ENCODE data around the gene KCNK4. TPM values are rescaled to one million over a fixed set of nuclear protein-coding genes. Genes with fewer than 3 reads are reported as not detected.

Gene KCNK4
- total and polyA plus RNA-seq, 2 of the 13 experiments (the other 11 are each of a cell fraction or from before 2014, with no cell fraction given), result not detected

- H3K4me3 ChIP-seq (replicated peaks in 1 of 3; ENCODE audit: insufficient read depth in 1 of 3, low read depth in 2 of 3, low read length in 3 of 3), result peak overlapping the region in 1 of 3 experiments; percentile 89; a peak in 1 of 6 replicates
- peaks cover 20% of the 10 kb centered on the region for H3K79me2 ChIP-seq (ENCODE audit: insufficient read depth, low read length)
- no peaks in the 10 kb centered on the region for H4K20me1 ChIP-seq (ENCODE audit: insufficient read depth, low read length)
- no peaks in the 10 kb centered on the region for H3K9me3 ChIP-seq (ENCODE audit: low read length)
- in situ Hi-C loops (cut with HindIII; ENCODE audit: extremely low pct_ligation_motif_present, low pct_unique_long_range_greater_than_20kb), result no loop called here
- FAIRE-seq (no peak), DNase-seq (ENCODE audit: low spot score) (no peak), ATAC-seq (no peak)
- intact Hi-C loops (cut with micrococcal nuclease; ENCODE audit: unreplicated experiment), result loop anchor here (5.0 kb wide), 1 partner anchor 53 kb away; the partner anchor contains the start of gene CATSPERZ
- 49% methylated on average over 4 of the region's 4 CpGs for WGBS (ENCODE audit: low lambda C conversion rate)
- H2AFZ ChIP-seq (ENCODE audit: low read length), result no peak overlapping the region
- BruUV-seq (replicated peaks), result no TSS peak
- peaks cover 62% of the 10 kb centered on the region for H3K4me1 ChIP-seq (ENCODE audit: insufficient read depth, low read length)
- 0 out of 2 replicates have a peak, but pooled peaks have one; percentile 1 for TF ChIP-seq ZNF598 (CRISPR knock-in tag; IDR thresholded peaks at IDR 0.05; ENCODE audit: borderline replicate concordance)
- TF ChIP-seq KDM2A (CRISPR knock-in tag; IDR thresholded peaks at IDR 0.05; ENCODE audit: borderline replicate concordance, low read depth), result 0 out of 2 replicates have a peak, but pooled peaks have one; percentile 24
- TF ChIP-seq MXI1 (IDR thresholded peaks at IDR 0.05; ENCODE audit: borderline replicate concordance, low read depth, low read length), result no peak
- no peak for TF ChIP-seq LRRFIP1 (CRISPR knock-in tag; conservative IDR thresholded peaks at IDR 0.05)
- no peak for TF ChIP-seq E2F5 (CRISPR knock-in tag; conservative IDR thresholded peaks at IDR 0.05)
- H3K36me3 ChIP-seq (replicated peaks in 1 of 2; ENCODE audit: control insufficient read depth in 1 of 2, insufficient read depth in 2 of 2, low read length in 2 of 2), result peaks cover 0 to 3% of the 10 kb centered on the region in 2 experiments; a peak in 1 of 5 replicates
- H3K4me2 ChIP-seq (ENCODE audit: low read depth, low read length), result peak overlapping the region; percentile 100
- no peaks in the 10 kb centered on the region; a peak in 1 of 5 replicates for H3K27me3 ChIP-seq (ENCODE audit: control insufficient read depth in 1 of 2, insufficient read depth in 2 of 2, low read length in 2 of 2)
- no peak overlapping the region for H3K9ac ChIP-seq (ENCODE audit: insufficient read depth, low read depth, low read length)
- ChIA-PET CTCF (ENCODE audit: low intra/inter-chr PET ratio, low total read pairs) (no interaction called here), POLR2A (interaction anchor here (1.4 to 8.3 kb wide), 4 partner anchors 19 to 69 kb away, joined by 3 to 113 read pairs (median 12); partner anchors contain the start of genes PRDX5 and TRMT112)
- H3K27ac ChIP-seq (ENCODE audit: extremely low read length, insufficient read depth, low read length), result no peak overlapping the region
Observed at GRCh38 chr11:64249038-64249437, 42.1 kb upstream of the KCNK4 start.

All from HepG2 (cell line).